ENCODE measurements around the gene ST14.

The ST14 gene

DNA sequence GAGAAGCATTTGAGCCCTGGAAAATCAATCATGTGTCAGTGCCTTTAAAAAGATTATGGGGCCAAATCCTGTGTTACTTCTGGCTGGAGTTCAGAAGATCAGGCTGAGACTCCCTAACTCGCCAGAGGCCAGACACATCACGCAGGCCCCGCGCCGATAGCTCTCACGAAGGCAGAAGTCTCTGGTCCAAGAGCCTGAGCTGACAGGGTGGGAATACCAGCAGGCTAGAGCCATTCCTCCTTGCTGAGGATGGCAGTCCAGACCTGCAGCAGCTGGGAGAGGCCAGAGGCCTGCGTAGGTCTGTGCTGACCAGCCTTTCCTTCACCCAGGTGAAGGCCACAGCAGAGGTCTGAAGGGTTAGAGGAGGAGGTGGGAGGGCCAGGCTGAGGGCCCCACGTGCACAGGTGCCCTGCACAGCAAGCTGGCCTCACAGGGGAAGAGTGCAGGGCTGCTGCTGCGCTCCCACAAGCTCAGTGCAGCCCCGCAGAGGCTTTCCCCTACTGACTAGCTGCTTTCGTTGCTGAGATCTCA, 52.9 kb downstream of the ST14 start:
- H3K27ac ChIP-seq, result no peak overlapping the region
- no peak for TF ChIP-seq ZFX (IDR thresholded peaks at IDR 0.05)
- TF ChIP-seq, protein P1, sequence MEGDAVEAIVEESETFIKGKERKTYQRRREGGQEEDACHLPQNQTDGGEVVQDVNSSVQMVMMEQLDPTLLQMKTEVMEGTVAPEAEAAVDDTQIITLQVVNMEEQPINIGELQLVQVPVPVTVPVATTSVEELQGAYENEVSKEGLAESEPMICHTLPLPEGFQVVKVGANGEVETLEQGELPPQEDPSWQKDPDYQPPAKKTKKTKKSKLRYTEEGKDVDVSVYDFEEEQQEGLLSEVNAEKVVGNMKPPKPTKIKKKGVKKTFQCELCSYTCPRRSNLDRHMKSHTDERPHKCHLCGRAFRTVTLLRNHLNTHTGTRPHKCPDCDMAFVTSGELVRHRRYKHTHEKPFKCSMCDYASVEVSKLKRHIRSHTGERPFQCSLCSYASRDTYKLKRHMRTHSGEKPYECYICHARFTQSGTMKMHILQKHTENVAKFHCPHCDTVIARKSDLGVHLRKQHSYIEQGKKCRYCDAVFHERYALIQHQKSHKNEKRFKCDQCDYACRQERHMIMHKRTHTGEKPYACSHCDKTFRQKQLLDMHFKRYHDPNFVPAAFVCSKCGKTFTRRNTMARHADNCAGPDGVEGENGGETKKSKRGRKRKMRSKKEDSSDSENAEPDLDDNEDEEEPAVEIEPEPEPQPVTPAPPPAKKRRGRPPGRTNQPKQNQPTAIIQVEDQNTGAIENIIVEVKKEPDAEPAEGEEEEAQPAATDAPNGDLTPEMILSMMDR (conservative IDR thresholded peaks at IDR 0.05), result no peak

GRCh38 chr11:130213143-130213978, 53.8 kb downstream of the ST14 start:
- no peak overlapping the region for H3K27ac ChIP-seq
- no peak for TF ChIP-seq ZFX (IDR thresholded peaks at IDR 0.05)
- TF ChIP-seq, protein P1 (conservative IDR thresholded peaks at IDR 0.05), result peak; percentile 97

DNA sequence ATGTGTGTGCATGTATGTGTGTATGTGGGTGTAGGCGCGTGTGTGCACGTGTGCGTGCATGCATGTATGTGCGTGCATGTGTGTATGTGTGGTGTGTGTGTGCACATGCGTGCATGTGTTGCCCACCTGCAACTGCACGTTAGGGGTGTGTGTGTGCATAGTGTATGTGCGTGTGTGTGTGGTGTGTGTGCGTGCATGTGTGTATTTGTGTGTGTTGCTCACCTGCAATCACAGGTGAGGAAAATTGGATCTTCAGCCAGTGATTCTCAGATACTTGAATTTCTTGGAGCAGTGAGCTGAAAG, 54.3 kb downstream of the ST14 start:
- no peak overlapping the region for H3K27ac ChIP-seq
- TF ChIP-seq, protein P1 (conservative IDR thresholded peaks at IDR 0.05), result no peak
- TF ChIP-seq ZFX (IDR thresholded peaks at IDR 0.05), result no peak

GRCh38 chr11:130214861-130215530, 55.4 kb downstream of the ST14 start:
- TF ChIP-seq ZFX (IDR thresholded peaks at IDR 0.05), result no peak
- TF ChIP-seq, protein P1 (conservative IDR thresholded peaks at IDR 0.05), result no peak
- no peak overlapping the region for H3K27ac ChIP-seq

- TF ChIP-seq, protein P1 (conservative IDR thresholded peaks at IDR 0.05), result no peak
- no peak for TF ChIP-seq ZFX (IDR thresholded peaks at IDR 0.05)
- H3K27ac ChIP-seq, result no peak overlapping the region; the same call in 1 of the 2 replicates
These were observed 56.1 kb downstream of the ST14 start for GRCh38 chr11:130215531-130216220.

GRCh38 chr11:130216221-130216550, 56.6 kb downstream of the ST14 start:
- TF ChIP-seq, protein P1 (conservative IDR thresholded peaks at IDR 0.05), result no peak
- TF ChIP-seq ZFX (IDR thresholded peaks at IDR 0.05), result no peak

More at GRCh38 chr11:130216221-130216550, 56.6 kb downstream of the ST14 start:
- peak overlapping the region; percentile 23 for H3K27ac ChIP-seq
